TTC549 (cell line): ENCODE data around the gene NEO1.

Source experiments
- FAIRE-seq: peaks from 2 replicates; lab custom pipeline; 2012; peaks lifted over from hg19 to GRCh38; lab: Jason Lieb, UNC

The NEO1 gene

DNA sequence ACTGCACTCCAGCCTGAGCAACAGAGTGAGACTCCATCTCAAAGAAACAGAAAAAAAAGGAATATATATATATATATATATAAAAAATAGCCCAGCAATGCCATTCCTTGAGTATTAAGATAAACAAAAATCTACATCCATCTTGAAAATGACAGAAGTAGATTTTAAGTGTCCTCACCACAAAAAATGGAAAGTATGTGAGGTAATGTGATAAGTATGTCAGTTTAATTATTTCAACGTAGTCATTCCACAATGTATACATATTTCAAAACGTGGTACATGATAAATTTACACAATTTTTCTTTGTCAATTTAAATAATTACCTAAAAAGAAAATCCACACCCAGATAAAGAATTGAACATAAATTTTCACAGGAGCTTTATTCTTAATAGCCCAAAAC lies 261.6 kb downstream of the NEO1 start:
- no peak for FAIRE-seq

DNA sequence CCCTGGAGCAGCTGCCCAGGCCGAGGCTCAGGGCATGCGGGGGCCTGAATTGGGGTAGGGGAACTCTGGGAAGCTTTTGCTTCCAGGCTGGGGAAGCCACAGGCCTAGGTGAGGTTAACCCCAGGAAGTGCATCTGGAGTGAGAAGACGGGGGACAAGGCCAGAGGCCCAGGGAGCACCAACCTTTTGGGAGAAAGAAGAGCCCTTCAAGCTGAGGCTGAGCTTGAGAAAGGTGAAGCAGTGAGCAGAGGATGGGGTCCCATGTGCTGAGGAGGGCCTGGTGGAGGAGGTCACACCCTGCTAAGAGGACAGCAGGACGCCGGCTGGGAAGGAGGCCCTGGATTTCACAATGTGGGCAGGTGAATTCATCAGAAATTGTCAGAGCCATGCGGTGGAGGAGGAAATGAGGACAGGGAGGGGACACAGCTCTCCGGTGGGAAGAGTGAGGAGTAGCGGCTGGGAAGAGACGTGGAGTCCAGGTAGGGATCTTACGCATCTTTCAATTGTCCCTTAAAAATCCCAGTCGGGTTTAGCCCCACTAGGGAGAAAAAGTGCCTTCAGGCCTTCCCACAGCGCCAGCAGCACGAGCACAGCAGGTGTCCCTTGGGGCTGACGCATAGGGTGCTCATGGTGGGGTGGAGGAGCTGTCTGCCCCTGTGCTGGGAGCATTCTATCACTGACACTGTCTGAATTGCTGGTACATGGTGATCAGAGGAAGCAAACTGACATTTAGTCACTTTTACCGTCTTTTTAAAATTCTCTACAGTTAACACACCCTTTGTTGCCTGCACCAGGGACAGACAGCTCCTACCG lies 265.6 kb downstream of the NEO1 start:
- FAIRE-seq = no peak

DNA sequence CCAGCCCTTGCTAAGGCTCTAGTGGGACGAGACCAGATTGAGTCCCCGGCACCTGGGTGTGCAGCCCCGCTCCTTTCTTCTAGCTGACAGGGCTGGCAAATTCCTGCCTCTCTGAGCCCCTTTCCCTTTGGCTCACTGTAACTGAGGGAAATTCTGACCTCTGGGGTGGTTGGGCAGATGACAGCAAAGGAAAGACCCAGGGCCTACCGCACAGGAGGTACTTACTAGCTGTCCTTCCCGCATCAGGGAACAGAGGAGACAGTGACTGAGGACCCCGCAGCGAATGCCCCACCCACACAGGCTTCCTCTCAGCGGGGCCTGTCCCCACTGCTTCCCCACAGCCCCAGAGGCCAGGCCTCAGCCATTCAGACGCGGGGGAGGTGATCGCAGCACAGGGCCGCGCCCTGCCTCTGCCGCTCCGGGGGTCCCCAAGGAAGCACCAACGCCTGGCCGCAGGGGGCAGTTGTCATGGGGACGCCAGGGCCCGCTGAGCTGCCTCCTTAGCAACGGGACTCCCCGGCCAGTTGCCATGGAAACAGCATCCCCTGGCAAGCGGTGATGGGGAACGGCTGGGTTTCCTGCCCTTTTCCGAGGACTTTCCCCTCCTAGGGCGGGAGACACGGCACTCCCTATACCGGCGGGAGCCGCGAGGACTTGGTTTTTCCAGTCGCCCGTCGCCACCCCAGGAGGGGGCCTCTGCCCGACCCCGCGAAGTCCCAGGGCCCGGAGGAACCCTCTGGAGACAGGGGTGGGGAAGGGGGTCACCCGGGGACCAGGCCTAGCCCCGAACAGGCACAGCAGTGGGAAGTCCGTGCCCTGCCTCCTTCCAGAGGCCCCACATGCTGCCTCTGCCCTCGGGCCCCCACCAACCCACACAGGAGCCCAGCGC lies 266.4 kb downstream of the NEO1 start:
- no peak for FAIRE-seq

DNA sequence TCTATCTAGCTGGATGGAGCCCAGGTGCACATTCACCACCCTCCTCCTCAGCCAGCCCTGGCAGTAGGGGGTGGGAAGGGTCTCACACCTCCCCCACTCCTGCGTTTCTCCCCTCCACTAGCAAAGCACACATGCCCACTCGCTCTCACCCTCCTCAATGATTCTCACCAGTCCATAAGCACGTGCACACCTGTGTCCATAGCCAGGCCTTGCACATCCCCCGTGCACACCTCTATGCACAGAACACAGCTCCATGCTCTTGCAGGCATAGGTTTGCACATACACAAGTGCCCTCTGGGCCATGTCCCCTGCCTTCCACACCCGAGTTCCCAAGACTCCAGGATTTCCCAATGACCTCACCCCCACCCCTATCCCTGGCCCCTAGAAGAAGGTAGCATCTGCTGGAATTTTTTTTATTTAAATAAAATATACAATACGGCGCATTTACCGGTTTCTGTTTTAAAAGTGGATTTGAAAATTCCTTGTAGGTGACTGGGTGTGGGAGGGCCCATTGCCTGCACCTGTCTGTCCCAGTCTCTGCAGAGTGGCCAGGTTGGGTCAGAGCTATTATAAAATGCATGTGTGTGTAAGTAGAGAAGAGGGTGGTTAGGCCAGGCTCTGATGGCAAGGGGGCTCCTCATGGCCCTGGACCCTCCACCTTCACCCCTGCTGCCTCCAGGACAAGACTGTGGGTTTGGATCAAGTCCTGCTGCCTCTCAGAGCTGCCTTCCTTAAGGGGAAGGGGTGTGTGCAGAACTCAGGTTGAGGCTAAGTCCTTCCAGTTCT lies 267.4 kb downstream of the NEO1 start:
- no peak for FAIRE-seq

DNA sequence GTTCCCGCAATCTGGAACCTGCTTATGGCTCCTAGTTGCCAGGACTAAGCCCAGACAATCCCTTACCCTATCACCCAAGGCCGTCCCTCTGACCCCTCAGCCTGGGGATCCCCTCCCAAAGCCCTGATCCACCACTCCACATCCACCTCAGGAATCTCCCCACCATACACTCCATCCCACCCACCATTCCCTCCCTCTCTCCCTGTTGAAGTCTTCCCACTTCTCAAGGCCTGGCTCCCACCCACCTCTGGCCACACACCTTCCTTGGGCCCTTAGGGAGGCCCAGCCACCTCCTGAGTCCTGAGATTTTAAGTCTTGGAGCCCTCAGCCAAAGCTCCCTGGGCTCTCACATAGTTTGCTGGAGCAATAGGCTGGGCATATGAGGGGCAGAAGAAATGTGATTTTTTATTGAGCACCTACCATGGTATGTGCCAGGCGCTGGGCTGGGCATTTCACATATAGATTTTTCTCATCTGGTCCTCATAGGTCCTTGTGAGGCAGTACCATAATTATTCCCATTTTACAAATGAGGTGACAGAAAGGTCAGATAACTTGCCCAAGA lies 268.4 kb downstream of the NEO1 start:
- FAIRE-seq = no peak

GRCh38 chr15:73321496-73322450 lies 269.5 kb downstream of the NEO1 start:
- FAIRE-seq = no peak

DNA sequence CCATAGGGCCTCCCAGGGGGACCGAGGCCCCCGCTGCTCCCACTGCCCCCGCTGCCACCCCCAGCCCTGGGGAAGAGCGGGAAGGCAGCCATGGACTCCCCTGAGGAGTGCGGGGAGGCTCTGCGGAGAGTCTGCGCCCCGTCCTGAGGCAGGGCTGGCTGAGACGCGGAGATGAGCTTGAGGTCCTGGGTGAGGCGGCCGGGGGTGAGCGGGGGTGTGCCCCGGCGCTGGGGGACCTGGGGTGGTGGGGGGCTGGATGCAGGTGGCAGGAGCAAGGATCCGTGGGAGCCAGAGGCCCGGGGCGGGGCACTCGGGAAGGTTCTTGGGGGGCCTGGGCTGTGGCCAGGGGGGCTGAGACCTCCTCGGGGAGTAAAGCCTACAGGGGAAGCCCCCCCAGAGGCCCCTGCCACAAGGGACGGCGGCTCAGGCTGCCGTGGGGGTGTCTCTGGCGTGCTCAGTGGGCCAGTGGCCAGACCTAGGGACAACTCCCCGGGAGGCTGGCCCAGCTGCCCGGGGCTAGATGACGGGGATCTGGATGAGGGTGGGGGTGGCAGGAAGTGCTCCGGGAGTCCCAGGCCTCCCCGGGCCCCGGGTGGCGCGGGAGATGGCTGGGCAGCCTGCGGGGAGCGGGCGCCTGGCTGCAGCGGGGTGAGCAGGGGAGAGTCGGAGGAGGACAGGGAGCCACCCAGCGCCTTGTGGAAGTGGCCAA lies 270.6 kb downstream of the NEO1 start:
- no peak for FAIRE-seq

GRCh38 chr15:73323374-73323955 lies 271.2 kb downstream of the NEO1 start:
- no peak for FAIRE-seq

DNA sequence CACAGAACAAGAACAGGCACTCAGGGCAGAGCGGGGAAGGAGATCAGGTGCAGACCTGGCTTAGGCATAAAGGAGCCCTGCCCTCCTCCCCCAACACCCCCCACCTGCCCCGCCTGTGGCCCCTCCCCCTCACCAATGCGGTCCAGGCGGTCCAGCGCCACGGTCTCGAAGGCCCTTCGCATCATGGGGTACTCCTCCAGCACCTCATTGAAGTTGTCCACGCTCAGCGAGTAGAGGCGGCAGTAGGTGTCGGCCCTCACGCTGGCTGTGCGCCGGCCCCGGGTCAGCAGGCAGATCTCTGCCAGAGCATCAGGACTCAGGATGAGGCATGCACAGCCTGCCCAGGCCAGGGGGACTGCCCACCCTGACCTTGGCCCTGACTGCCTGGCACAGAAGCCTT lies 271.7 kb downstream of the NEO1 start:
- FAIRE-seq = no peak

DNA sequence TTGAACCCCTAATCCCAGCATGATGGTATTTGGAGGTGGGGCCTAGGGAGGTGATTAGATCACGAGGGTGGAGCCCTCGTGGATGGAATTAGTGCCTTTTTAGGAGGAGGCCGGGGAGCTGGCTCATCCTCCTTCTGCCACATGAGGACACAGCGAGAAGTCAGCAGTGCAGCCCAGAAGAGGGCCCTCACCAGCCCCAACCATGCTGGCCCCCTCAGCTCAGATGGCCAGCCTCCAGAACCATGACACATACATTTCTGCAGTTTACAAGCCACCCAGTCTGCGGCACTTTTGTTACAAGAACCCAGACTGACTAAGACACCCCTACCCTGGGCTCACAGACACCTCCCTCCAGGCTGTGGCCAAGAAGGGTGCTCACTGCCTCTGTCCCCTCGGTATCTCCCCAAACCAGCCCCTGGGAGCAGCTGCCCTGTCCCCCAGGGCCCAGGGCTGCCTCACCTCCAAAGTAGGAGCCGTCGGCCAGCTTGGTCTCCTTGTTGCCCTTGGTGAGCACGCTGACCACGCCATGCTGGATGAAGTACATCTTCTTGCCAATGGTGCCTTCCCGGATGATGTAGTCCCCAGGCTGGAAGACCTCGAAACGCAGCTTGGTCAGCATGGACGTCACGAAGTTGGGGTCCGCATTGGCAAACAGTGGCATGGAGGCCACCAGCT lies 272.4 kb downstream of the NEO1 start:
- FAIRE-seq = no peak

- no peak for FAIRE-seq
These were observed 273.1 kb downstream of the NEO1 start for GRCh38 chr15:73325191-73325861.

DNA sequence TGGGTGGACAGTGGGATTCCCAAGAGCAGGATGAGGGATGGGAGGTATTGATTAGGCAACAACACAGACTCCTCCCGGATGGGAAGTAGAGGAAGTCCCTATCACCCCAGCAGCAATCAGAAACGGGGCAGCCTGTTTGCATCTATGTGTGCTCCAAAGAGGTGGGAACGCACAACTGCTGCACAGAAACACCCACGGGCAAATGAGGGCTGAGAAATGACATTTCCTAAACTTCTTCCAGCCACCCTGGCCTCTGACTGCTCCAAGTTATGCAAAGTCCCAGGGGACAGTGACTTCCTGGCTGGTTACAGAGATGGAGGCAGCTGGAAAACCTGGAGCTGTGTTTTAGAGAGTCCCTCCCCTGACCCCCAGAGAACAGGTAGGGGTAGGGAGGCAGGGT lies 273.9 kb downstream of the NEO1 start:
- no peak for FAIRE-seq

DNA sequence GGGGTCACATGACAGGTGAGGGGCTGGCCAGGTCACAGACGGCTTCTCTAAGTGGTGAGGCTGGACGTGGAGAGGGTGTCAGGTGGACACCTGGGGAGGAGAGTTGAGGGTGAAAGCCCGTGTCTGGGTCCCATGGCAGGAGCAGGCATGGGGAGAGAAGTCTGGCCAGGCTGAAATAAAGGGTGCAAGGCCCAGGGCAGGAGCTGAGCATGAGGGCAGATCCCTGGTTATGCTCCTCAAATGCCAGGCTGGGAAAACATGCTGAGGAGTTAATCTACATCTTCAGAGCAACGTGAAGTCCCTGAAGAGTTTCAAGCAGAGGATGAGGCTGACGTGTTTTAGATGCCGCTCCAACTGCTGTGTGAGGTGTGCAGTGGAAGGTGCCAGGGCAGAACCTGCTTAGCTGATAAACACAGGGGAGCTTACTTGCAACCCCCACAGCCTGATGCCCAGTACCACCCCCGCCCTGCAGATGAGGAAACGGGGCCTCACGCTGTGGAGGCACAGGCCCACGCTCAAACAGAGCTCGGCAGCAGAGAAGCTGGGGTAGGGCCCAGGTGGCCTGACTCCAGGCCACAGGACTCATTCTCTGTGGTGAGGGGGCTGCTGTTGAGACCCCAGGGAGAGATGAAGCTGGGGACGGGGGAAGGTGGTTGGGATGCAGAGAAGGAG lies 276.0 kb downstream of the NEO1 start:
- FAIRE-seq = no peak

GRCh38 chr15:73328981-73329380 lies 276.7 kb downstream of the NEO1 start:
- no peak for FAIRE-seq

DNA sequence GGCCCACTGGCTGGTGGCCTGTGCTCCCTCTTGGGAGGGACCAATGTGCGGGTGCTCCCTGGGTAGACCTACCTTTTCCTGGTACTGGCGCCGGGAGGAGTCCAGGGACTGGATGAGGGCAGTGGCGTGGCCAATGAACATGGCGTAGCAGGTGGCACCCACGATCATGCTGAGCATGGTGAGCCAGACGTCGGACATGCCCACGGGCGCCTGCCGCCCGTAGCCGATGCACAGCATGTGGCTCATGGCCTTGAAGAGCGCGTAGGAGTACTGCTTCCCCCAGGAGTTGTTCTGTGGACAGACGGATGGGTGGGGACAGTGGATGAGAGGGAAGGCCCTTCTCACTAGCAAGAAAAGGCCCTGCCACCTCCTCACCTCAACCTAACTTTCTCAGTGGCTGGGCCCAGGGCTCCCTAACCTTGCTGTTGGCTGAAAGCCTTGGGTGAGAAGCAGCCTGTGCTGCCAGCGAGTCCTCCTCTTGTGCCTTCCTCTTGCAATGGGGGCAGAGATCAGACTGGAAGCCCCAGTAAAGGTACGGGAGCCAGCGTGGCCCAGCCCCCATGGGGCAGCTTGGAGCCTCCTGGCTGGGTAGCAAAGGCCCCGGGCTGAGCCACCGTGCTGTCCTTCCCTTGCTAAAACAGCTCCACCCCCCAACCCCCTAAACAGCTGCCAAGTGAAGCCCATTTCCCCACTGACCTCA lies 277.4 kb downstream of the NEO1 start:
- no peak for FAIRE-seq

DNA sequence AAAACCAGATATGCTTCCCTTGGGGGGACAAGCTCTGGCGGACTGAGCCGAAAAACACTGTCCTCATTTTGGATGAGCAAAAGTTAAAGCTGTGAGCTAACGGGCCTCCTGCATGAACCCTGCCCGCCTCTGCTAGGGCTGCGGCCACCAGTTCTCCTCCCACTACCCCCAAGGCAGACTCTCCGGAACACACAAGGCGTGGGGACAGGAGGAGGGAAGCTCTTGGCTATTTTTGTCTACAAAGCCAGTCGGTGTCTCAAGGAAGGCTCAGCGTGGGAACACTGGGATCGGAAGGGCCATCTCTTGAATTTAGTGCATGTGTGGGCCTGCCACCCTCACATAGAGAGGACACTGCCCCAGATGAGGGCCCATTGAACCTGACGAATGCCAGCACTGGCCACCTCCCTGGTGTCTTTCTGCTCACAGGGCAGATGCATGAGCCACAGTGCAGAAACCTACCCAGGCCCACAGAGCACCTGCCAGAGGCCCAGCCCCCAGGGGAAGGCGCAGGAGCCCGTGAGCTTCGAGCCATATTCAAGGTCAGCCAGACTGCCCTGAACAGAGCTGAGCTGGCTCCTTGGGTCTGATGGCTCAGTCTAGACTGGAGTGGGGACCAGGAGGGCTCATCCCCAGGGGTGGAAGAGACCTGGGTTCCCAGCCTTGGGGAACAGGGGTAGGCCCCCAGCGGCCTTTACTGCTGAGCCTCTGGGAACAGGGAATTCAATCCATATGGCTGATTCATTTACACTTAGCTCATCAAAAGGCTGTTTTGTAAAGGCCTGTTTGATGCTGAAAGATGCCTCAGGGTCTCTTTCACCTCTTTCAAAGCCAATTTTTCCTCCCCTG lies 278.2 kb downstream of the NEO1 start:
- no peak for FAIRE-seq

- no peak for FAIRE-seq
These were observed 279.2 kb downstream of the NEO1 start for GRCh38 chr15:73331501-73331900.
